RWPE1 (cell line): Measurements from ENCODE around the gene HECW1.
"Not testable (repeated sequence)": the region's sequence is repeated elsewhere in the genome, so short reads cannot be mapped to it uniquely, and the experiment has no call there.

ENCODE experiments used
- CTCF ChIA-PET: fragments of 350-600 bp; sonication (Branson Sonifier 250); formaldehyde crosslinking; extraction: SDS; loops from one replicate; lab custom pipeline; 2021; lab: Yijun Ruan, JAX
- POLR2A ChIA-PET: fragments of 400-600 bp; formaldehyde crosslinking; extraction: SDS; loops from one replicate; lab custom pipeline; 2020; ENCODE audit warnings: antibody characterized with exemption; ENCODE audit not compliant: low non-redundant PET; lab: Yijun Ruan, JAX
- DNase-seq: peaks from one replicate; pipeline ENCODE4 v3.0.0; 2012; ENCODE audit warnings: low spot score
- H3K27ac ChIP-seq: fragments of 450-650 bp; 2 replicates; pipeline ENCODE4 v1.5.1; 2017
- TF ChIP-seq, protein P1 (sequence below): fragments of 450-650 bp; conservative IDR thresholded peaks from 2 replicates; pipeline ENCODE4 v1.5.1; 2017; ENCODE audit warnings: low read depth, mild to moderate bottlenecking

The HECW1 gene

DNA sequence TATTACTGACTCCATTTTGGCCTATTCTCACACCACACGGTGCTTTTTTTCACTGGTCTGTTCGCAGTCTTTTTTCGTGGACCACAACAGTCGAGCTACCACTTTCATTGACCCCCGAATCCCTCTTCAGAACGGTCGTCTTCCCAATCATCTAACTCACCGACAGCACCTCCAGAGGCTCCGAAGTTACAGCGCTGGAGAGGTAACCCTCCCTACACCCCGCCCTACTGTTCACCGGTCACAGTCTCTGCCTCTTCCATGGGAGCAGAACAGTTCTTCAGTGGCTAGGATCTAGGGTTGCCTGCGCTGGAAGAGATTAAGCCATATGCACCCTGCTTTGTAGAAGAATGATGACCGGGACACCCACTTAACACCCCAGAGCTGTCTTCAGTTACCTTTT, 367.1 kb downstream of the HECW1 start:
- TF ChIP-seq, protein P1, sequence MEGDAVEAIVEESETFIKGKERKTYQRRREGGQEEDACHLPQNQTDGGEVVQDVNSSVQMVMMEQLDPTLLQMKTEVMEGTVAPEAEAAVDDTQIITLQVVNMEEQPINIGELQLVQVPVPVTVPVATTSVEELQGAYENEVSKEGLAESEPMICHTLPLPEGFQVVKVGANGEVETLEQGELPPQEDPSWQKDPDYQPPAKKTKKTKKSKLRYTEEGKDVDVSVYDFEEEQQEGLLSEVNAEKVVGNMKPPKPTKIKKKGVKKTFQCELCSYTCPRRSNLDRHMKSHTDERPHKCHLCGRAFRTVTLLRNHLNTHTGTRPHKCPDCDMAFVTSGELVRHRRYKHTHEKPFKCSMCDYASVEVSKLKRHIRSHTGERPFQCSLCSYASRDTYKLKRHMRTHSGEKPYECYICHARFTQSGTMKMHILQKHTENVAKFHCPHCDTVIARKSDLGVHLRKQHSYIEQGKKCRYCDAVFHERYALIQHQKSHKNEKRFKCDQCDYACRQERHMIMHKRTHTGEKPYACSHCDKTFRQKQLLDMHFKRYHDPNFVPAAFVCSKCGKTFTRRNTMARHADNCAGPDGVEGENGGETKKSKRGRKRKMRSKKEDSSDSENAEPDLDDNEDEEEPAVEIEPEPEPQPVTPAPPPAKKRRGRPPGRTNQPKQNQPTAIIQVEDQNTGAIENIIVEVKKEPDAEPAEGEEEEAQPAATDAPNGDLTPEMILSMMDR: no peak
- H3K27ac ChIP-seq: no peak overlapping the region
- POLR2A ChIA-PET: no interaction called here
- CTCF ChIA-PET: interaction anchor here (1.2 kb wide), 1 partner anchor 23 kb away, joined by 4 read pairs; no protein-coding TSS in a partner anchor
- no peak for DNase-seq

DNA sequence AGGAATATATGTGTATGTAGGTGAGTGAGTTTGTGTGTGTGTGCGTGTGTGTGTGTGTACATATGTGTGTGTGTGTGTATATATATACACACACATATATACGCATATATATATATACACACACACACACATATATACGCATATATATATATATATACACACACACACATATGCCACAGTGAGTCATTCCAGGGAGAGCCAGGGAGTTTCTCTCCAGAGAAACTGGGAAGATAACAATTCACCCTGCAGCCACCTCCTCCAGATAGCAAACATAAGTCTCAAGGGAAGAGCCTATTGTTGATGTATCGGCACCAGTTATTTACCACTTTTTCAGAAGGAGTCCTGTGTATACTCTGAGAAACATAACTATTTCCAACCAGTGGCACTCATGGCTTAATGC, 368.1 kb downstream of the HECW1 start:
- ChIA-PET CTCF (interaction anchor here (0.7 kb wide), 1 partner anchor 12 kb away, joined by 3 read pairs; no protein-coding TSS in a partner anchor), POLR2A (no interaction called here)
- no peak for DNase-seq
- TF ChIP-seq, protein P1: no peak
- H3K27ac ChIP-seq: no peak overlapping the region

DNA sequence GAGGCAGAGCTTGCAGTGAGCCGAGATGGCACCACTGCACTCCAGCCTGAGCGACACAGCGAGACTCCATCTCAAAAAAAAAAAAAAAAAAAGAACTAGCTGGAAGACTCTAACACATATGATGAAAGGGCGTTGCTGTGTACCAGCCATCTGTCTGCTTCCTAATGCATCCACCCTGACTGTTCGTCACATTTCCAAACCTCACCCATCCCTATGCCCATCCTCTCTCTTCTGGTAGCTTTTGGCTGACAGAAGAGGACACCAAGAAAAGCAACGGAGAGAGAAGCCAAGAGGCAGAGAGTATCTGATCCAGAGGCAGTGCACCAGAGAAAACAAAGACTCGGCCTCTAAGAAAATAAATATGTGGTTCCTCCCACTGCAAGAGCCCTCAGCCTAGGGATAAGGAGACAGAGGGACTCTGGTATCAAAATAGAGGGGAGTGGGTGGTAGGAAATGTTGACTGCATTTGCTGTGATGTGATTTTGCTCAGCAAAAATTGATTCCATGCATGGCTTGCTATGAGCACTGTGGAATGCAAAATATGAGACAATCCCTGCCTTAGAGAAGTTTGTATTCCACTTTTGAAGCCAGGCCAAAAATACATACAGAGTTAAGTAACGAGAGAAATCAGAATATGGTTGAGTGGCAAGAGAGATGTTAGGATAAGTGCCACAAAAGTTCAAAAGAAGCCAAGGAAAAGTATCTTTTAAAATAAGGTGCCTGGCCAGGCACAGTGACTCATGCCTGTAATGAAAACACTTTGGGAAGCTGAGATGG, 369.6 kb downstream of the HECW1 start:
- H3K27ac ChIP-seq: peak overlapping the region; percentile 57
- CTCF ChIA-PET: no interaction called here
- TF ChIP-seq, protein P1: no peak
- POLR2A ChIA-PET: no interaction called here
- DNase-seq: no peak

DNA sequence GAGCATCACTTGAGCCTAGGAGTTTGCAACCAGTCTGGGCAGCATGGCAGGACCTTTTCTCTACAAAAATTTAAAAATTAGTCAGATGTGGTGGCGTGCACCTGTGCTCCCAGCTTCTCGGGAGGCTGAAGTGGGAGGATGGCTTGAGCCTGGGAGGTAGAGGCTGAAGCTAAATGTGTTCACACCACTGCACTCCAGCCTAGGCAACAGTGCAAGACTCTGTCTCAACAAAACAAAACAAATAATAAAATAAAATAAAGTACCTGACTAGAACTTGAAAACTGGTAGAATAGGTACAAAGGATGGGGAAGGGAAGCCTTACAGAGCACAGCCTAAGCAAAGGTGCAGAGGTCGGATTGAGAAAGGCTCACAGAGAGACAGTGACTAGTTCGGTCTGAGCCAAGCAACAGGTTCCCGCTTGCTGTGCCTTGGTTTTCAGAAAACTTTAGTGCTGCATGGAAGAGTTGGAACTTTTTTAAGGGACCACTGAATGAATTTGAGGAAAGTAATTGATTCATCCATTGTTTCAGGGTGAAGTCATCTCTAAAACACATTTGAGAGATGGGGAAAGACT, 370.3 kb downstream of the HECW1 start:
- TF ChIP-seq, protein P1: no peak
- no peak for DNase-seq
- ChIA-PET CTCF (interaction anchor here (0.7 kb wide), 1 partner anchor 357 kb away, joined by 3 read pairs; no protein-coding TSS in a partner anchor), POLR2A (no interaction called here)
- H3K27ac ChIP-seq: peak overlapping the region; percentile 57

DNA sequence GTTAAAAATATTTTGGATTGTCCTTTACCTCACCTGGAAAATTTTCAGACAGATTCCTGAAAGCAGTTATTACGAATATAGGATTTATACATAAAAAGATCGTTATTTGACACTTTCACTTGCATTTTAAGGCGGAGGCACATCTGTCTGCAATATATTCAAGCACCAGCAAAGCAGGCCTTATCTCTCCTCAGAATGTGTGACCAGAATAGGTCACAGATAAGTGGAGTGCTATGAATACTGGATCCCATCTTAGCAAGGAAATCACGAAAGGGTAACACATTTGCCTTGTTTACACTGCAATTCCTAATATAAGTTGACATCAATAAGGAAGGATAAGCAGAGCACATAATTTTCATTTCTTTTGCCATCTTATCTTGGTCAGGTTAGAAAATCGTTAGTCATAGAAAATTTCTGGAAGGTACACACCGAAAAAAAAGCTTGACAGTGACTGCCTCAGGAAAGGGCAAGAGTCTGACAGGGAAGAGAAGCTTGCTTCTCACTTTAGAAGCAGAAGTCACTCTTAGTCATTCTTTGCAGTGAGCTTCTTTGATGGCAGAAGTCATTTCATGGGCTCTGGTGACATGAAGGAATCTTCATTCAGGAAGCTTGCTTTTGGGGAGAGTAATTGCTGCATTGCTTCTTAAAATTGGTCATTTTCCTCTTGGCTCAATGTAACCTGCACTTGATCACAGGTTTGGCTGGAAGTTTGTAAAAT, 372.4 kb downstream of the HECW1 start:
- no peak overlapping the region for H3K27ac ChIP-seq
- TF ChIP-seq, protein P1: no peak
- CTCF ChIA-PET: no interaction called here
- DNase-seq: no peak
- POLR2A ChIA-PET: no interaction called here

DNA sequence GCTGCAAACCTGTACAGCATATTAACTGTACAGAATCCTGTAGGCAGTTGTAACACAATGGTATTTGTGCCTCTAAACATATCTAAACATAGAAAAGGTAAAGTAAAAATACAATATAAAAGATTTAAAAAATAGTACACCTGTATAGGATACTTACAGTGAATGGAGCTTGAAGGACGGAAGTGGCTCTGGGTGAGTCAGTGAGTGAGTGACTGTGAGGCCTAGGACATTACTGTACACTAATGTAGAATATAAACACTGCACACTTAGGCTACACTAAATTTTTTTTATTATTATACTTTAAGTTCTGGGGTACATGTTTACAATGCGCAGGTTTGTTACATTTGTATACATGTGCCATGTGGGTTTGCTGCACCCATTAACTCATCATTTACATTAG, 373.1 kb downstream of the HECW1 start:
- TF ChIP-seq, protein P1: no peak
- no peak overlapping the region for H3K27ac ChIP-seq
- POLR2A ChIA-PET: no interaction called here
- DNase-seq: no peak
- CTCF ChIA-PET: no interaction called here

DNA sequence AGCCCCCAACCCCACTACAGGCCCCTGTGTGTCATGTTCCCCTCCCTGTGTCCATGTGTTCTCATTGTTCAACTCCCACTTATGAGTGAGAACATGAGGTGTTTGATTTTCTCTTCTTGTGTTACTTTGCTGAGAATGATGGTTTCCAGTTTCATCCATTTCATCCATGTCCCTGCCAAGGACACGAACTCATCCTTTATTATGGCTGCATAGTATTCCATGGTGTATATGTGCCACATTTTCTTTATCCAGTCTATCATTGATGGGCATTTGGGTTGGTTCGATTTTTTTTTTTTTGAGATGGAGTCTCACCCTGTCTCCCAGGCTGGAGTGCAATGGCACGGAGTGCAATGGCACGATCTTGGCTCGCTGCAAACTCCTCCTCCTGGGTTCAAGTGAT, 373.6 kb downstream of the HECW1 start:
- H3K27ac ChIP-seq, CTCF ChIA-PET, POLR2A ChIA-PET, DNase-seq: not testable (repeated sequence)
